GM18505 (cell line): ENCODE measurements around the gene ADARB2.

Experiments used
- ATAC-seq: cut with Tn5 transposase; IDR thresholded peaks from one replicate; pipeline ENCODE4 v1.9.1; 2021; ENCODE audit not compliant: unreplicated experiment
- POLR2A ChIP-seq: IDR thresholded peaks from 4 replicates; pipeline ENCODE4 v1.6.1; 2011; ENCODE audit warnings: borderline replicate concordance; ENCODE audit not compliant: insufficient read depth, insufficient read length; ENCODE audit errors: extremely low read depth

ADARB2 gene

DNA sequence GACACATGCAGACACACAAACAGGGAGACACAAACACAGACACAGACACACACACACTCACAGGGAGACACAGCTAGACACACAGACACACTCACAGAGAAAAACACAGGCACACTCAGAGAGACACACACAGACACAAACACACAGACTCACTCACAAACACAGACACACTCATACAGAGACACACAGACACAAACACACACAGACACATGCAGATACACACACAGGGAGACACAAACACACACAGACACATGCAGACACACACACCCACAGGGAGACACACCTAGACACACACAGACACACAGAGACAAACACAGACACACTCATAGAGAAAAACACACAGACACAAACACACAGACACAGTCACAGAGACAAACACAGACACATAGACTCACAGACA lies 67.9 kb downstream of the ADARB2 start:
- ATAC-seq, result no peak
- TF ChIP-seq POLR2A, result no peak

DNA sequence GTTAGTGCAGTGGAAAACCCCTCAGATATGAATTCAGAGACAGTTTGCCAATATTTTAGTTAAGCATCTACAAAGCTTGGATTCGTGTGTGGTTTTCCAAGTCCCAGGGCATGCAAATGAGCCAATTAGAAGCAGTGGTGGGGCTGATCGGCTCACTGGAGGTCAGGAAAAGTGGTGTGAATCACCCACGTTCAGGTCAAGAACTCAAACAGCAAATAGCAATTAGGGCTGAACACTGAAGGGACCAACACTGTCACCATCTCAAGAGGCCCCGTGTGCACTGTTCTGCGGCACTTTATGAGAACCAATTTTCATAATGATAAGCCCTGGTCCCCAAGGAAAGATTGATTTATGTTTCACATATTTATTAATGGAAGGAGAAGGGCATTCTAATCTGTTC lies 68.9 kb downstream of the ADARB2 start:
- TF ChIP-seq POLR2A, result no peak
- no peak for ATAC-seq

DNA sequence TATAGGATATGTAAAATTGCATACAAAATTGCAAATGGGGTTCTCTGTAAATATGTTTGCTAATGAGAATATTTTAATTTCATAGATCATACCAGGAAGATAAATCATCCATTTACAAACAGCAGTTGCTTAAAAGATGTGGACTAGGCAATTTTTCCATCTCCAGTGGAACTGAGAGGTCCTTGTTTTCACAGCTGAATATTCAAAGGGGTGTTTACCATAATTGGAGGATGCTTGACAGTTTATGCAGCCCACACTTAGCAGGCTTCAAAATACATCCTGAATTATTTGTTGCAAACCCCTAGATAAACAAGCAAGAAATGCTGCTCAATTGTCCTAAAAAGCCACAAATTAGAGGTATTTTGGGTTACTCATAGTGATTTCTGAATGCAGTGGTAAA lies 69.9 kb downstream of the ADARB2 start:
- no peak for ATAC-seq
- no peak for TF ChIP-seq POLR2A

- ATAC-seq, result no peak
- TF ChIP-seq POLR2A, result no peak
These were observed 71.2 kb downstream of the ADARB2 start for GRCh38 chr10:1666147-1666546.

GRCh38 chr10:1665681-1666080 lies 71.6 kb downstream of the ADARB2 start:
- TF ChIP-seq POLR2A, result no peak
- ATAC-seq, result no peak

DNA sequence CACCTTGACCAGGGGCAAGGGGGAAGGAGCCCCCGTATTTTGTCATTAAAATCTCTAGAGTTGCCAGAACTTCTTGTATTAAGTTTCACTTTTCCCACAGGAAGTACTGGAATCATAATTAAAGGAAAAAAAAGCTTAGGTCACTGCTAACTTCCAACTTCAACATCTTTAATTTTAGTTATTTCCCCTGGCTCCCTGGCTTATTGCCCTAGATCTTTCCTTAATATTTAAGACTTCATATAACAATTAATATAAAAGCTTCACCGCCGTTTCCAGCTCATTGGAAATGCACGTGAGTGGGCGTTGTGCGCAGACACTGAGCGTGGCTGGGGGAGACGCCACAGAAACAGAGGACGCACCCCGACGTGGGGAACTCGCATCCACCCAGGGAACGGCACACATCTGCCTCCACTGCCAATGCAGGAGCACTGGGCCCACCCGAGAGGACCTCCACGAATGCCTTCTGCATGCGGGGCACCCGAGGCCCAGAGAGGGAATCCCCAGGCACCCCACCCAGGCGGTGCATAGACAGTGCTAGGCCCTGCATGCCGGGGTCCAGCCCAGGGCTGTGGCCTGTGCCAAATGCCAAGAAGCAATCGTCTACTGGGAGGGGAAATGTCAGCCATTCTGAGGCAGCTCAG lies 72.2 kb downstream of the ADARB2 start:
- ATAC-seq, result no peak
- TF ChIP-seq POLR2A, result no peak

DNA sequence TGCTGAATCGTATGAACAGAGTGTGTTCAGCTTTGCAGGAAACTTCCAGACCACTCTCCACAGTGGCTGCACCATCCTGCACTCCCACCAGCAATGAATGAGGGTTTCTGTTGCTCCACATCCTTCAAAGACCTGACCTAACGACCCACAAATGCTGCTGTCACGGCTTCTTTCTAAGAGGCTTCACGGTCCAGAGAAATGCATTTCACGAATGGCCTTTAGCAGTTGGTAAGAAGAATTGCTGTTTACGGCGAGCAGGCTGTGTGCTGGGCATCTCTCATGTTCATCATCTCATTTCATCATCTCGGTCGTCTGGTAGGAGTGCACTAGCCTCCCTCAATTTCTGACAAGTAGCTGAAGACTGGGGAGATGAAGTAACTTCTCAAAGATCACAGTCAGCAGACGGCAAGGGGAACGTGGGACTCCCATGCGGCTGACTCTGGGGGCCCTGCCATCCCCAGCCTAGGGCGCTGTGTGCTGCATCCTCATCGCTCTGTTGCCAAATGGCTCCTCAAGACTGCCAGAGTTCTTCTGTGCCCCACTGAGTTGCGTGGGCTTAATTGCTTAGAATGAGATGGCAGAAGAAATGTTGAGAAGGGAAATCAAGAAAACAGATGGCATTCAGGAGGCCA lies 72.9 kb downstream of the ADARB2 start:
- ATAC-seq, result no peak

DNA sequence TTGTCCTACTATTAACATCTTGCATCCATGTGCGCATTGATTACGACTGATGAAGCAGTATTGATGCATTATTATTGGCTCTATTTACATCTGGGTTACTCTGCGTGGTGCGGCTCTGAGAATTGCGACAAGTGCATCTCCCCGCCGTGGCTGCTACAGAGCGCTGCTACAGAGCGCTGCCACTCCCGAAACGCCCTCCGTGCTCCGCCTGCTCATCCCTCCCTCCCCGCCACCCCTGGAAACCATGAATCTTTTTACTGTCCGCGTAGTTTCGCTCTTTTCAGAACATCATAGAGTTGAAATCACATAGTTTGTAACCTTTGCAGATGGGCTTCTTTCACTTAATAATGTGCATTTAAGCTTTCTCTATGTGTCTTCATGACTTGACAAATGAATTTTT lies 74.1 kb downstream of the ADARB2 start:
- TF ChIP-seq POLR2A, result no peak
- ATAC-seq, result no peak

More for the DNA sequence above, 72.9 kb downstream of the ADARB2 start:
- no peak for TF ChIP-seq POLR2A

DNA sequence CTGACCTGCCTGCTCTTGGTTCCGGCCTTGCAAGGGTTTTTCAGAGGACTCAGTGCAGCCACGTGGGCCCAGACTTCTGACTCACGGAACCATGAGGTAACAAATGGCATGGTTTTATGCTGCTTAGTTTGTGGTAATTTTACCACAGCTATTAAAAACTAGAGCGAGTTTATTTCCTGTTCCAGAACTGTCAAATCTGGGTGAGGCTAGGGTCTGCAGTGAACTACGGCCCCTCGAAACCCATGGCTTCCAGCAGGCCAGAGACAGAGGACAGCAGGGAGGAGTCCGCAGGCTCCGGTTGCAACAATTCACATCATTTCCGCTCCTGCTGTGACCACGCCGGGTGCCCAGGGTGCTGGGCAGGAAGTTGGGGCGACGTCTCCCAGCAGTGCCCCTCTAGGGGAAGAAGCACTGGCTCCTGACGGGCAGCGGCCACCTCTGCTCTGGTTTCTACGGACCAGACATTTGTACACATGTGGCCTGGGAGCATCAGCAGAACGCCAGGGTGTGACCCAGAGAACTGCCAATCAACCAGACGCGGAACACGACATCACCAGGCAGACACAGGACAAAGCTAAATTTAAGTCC lies 74.8 kb downstream of the ADARB2 start:
- no peak for TF ChIP-seq POLR2A
- peak; percentile 47 for ATAC-seq

DNA sequence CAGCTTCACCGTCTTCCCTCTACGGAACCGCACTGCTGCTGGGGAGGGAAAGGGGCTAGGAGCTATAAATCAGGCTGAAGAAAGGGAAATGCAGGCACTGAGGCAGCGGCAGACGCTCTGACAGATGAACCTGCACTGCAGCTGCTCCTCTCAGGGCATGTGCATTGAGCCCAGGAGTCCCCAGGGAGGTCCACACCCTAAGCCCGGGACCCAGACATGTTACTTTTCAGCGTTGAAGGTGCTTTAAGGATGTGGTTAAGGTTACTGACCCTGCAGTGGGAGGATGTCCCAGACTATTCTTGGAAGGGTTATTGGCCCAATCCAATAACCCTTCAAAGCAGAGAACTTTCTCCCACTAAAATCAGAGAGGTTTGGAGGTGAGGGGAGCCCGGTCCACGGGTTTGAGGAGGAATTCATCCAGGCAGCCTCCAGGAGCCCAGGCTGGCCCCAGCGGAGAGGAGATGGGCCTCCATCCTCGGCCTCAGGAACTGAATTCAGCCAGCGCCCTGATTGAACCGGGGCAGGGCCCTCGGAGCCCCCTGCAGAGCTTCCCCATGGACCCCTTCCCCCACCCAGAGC lies 75.4 kb downstream of the ADARB2 start:
- ATAC-seq, result peak; percentile 74

DNA sequence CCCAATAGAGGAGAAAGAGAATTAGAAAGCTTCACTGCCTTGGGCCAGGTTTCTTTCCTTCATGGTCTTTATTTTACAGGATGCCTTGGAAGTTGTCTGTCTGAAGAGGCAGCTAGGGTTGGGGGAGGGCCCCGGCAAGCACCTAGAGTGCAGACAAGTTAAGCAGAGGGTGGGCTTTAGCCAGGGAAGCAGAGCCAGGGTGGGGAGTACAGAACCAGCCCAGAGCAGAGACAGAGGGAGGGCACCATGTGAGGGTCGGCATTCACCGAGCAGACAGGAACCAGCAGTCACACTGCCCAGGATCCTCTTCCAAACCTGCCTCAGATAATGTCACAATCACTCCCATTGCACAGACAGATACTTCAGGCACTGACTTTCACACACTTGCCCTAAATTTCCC lies 75.9 kb downstream of the ADARB2 start:
- peak; percentile 10 for ATAC-seq

More for the DNA sequence above, 75.4 kb downstream of the ADARB2 start:
- no peak for TF ChIP-seq POLR2A

GRCh38 chr10:1660815-1661214 lies 76.5 kb downstream of the ADARB2 start:
- no peak for ATAC-seq
- no peak for TF ChIP-seq POLR2A

More for the DNA sequence above, 75.9 kb downstream of the ADARB2 start:
- no peak for TF ChIP-seq POLR2A

- no peak for ATAC-seq
- no peak for TF ChIP-seq POLR2A
These were observed 76.9 kb downstream of the ADARB2 start for GRCh38 chr10:1660386-1660785.

DNA sequence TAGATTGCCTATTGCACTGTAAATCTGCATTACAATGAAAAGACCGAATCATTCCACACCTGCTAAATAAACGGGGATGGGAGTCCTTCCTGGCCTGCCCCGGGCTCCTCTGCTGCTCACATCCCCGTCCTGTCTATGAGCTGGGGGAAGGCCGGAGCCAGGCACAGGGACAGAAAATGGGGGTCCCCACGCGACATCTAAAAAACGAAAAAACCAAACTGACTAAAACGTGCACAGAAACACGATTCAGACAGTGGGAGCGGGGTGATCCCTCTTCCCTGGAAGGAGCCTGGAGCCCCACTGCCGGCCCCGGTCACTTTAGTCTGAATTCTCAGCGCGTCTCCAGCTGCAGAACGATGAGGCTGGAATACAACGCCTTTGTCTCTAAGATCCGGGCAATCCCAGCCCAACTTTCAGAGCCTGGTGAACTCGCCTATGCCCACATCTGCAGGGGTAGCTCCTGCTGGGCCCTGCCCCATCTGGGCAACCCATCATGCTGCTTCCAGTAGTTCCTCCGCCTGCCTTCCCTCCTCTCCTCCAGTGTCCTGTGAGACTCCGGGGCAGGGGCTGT lies 78.0 kb downstream of the ADARB2 start:
- ATAC-seq, result no peak
- no peak for TF ChIP-seq POLR2A

DNA sequence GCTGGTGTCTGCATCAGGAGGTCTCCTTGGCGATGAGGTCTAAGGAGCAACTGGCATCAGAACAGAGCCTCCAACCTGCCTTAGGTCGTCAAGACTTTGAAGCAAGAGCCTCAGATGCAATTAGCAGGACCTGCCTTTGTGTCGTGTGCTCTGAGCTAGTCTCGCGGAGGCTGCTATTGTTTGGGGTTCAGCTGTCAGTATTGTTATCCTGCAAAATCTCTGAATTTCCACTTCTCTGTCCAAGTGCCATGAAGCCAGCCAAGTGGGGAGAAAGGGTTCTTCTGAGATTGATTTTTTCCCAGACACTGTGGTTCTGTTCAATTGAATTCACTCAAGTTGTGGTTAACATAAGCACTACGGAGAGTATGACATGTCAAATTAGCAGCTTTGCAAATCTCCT lies 78.7 kb downstream of the ADARB2 start:
- ATAC-seq, result no peak
- TF ChIP-seq POLR2A, result no peak

GRCh38 chr10:1657479-1657878 lies 79.8 kb downstream of the ADARB2 start:
- no peak for TF ChIP-seq POLR2A

More at GRCh38 chr10:1657479-1657878, 79.8 kb downstream of the ADARB2 start:
- ATAC-seq, result no peak
